GM21576 (cell line): ENCODE data around the gene CDCP2.
"Not testable (repeated sequence)": the region's sequence is repeated elsewhere in the genome, so short reads cannot be mapped to it uniquely, and the experiment has no call there.

Source experiments
- ATAC-seq: cut with Tn5 transposase; IDR thresholded peaks from one replicate; pipeline ENCODE4 v1.9.1; 2021; ENCODE audit warnings: mild to moderate bottlenecking, moderate library complexity; ENCODE audit not compliant: unreplicated experiment

CDCP2 gene

DNA sequence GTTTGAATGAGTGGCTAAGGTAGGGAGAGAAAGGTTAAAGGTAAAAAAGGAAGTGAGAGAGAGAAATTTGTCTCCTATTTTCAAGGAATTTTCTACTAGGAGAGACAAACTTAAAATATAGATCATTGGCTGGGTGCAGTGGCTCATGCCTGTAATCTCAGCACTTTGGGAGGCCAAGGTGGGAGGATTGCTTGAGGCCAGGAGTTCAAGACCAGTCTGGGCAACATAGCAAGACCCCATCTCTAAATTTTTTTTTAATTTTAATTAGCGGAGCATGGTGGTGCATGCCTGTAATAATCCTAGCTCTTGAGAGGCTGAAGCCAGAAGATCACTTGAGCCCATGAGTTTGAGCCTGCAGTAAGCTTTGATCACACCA lies 58.1 kb downstream of the CDCP2 start:
- not testable (repeated sequence) for ATAC-seq

DNA sequence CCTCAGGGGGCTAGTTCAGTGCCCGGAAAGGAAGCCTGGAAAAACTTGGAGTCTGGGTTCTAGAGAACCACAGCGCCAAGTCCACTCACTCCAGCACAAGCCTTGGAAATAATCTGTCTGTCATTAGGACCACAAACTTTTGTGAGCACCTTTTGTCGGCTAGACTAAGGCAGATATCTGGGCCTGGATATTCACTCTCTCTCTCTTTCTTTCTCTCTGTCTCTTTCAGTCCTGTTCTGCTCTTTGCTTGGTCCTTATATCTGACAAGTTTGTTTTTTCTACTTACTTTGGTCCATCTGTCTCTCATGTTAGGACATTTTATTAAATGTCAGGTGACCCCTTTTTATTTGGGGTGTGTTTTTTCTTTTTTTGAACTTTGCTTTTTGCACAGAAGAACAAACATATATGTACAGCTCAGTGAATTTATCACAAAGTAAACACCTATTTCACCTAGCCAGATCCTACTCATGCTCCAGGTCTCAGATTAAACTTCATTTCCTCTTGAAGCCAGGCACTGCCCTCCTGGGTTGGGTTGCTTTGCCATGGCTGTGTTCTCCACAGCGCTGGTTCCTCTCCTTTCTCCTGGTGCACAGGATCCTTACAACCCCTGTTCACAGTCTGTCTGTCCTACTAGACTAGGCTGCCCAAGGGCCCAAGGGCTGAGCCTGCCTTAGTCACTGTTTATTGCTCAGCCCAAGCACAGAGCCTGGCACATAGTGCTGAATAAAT lies 58.6 kb downstream of the CDCP2 start:
- ATAC-seq: no peak

DNA sequence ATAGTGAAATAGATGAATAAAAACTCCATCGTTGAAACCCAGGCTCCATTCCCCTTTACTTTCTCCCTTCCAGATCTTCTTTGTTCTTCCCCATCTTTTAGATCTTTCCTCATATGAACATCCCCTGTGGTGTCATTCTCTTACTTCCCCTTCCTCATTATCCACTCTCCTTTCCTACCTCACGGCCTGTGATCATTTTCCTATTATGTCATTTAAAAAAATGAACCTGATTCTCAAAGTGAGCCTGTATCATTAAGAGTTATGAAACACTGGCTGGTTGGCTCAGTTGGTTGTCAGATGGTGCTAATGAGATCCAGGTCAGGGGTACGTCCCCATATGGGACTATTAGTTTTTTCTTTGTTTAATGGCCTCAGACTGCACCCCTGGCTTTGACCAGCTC lies 61.1 kb downstream of the CDCP2 start:
- no peak for ATAC-seq

DNA sequence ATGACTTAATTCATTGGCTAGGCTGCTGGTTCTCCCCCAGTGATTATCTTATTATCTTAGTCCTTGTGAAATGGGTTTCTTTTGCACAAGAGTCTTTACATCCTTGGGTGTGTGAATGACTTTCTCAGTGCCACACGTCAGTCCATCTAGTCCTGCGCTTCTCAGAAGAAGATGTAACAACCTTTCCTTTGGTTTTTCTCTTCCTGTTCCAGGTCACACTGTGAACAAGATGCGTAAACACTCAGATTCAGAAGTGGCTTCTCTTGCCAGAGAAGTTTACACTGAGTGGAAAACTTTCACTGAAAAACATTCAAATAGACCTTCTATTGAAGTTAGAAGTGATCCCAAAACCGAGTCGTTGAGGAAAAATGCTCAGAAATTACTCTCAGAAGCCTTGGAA lies 64.4 kb downstream of the CDCP2 start:
- no peak for ATAC-seq

DNA sequence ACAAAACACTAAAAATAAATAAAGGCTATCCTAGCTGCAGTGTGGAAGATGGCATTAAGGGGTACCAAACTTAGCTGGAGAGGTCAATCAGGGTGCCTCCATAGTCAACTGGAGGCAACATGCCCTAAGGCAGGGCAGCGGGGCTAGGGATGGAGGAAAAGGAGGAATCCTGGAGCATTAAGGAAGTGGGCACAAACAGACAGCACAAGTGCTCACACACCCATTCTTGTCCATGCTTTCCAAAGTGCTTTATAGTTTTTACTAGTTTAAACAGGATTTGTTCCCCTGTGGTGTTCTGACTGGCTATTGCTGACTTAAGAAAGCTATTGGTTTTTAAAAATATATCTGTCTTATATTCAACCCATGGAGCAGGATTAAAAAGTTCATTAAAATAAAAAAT lies 66.0 kb downstream of the CDCP2 start:
- ATAC-seq: no peak

DNA sequence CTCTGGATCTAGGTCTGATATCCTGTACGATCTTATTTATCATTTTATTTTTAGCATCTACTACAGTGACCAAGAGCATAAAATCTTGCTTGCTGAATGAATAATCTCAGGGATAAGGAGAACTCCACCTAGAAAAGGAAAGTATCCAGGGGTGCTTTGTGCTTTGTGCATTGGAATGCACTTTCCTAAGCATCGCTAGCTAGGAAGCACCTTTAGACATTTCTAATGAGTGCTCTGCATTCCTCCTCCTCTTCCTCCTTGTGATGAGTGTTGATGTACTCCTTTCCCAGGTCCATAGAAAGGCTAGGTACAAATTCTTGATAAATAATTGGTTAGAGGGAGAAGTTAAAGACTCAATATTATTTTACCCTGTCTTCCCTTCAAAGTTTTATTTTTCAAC lies 68.0 kb downstream of the CDCP2 start:
- ATAC-seq: no peak
